Measurements from ENCODE around the gene JAG2.

JAG2 gene

GRCh38 chr14:105203701-105204100, 35.1 kb upstream of the JAG2 start:
- no peak for DNase-seq (ENCODE audit: low read depth in 2 of 2)

- peak; percentile 31 to 61 for DNase-seq (ENCODE audit: low read depth in 2 of 2)
These were observed 34.5 kb upstream of the JAG2 start for GRCh38 chr14:105203057-105203531.

- peak in 1 of 2 experiments; percentile 31 for DNase-seq (ENCODE audit: low read depth in 2 of 2)
These were observed 33.4 kb upstream of the JAG2 start for GRCh38 chr14:105201925-105202513.

- no peak for DNase-seq (ENCODE audit: low read depth in 2 of 2)
These were observed 32.8 kb upstream of the JAG2 start for GRCh38 chr14:105201156-105201924.

- no peak for DNase-seq (ENCODE audit: low read depth in 2 of 2)
These were observed 32.1 kb upstream of the JAG2 start for GRCh38 chr14:105200641-105201040.

- DNase-seq (ENCODE audit: low read depth in 2 of 2): no peak
These were observed 31.5 kb upstream of the JAG2 start for GRCh38 chr14:105200074-105200473.

- no peak for DNase-seq (ENCODE audit: low read depth in 2 of 2)
These were observed 30.5 kb upstream of the JAG2 start for GRCh38 chr14:105199093-105199492.

- no peak for DNase-seq (ENCODE audit: low read depth in 2 of 2)
These were observed 30.0 kb upstream of the JAG2 start for GRCh38 chr14:105198588-105198987.

- DNase-seq (ENCODE audit: low read depth in 2 of 2): no peak
These were observed 28.6 kb upstream of the JAG2 start for GRCh38 chr14:105197211-105197641.

- no peak for DNase-seq (ENCODE audit: low read depth in 2 of 2)
These were observed 27.8 kb upstream of the JAG2 start for GRCh38 chr14:105196265-105196960.

GRCh38 chr14:105195522-105196264, 27.1 kb upstream of the JAG2 start:
- DNase-seq (ENCODE audit: low read depth in 2 of 2): no peak

- no peak for DNase-seq (ENCODE audit: low read depth in 2 of 2)
These were observed 26.5 kb upstream of the JAG2 start for GRCh38 chr14:105195051-105195450.

- peak in 1 of 2 experiments; percentile 22 for DNase-seq (ENCODE audit: low read depth in 2 of 2)
These were observed 25.6 kb upstream of the JAG2 start for GRCh38 chr14:105193916-105194782.

GRCh38 chr14:105192866-105193731, 24.5 kb upstream of the JAG2 start:
- no peak for DNase-seq (ENCODE audit: low read depth in 2 of 2)

GRCh38 chr14:105187935-105188524, 19.5 kb upstream of the JAG2 start:
- DNase-seq (ENCODE audit: low read depth in 2 of 2): no peak

- no peak for DNase-seq (ENCODE audit: low read depth in 2 of 2)
These were observed 18.5 kb upstream of the JAG2 start for GRCh38 chr14:105187116-105187515.

- no peak for DNase-seq (ENCODE audit: low read depth in 2 of 2)
These were observed 17.4 kb upstream of the JAG2 start for GRCh38 chr14:105185973-105186372.

- DNase-seq (ENCODE audit: low read depth in 2 of 2): no peak
These were observed 16.4 kb upstream of the JAG2 start for GRCh38 chr14:105185001-105185400.

GRCh38 chr14:105184461-105184860, 15.9 kb upstream of the JAG2 start:
- no peak for DNase-seq (ENCODE audit: low read depth in 2 of 2)

All from stimulated activated CD4-positive, alpha-beta T cell treated with anti-CD3 and anti-CD28 coated beads, Interleukin-12 subunit alpha, Interleukin-12 subunit beta, amount 100 ng/mL, for 24 hours (primary cell).